GM06990 (cell line): ENCODE measurements around the gene AGTRAP.

ENCODE experiments used
- DNase-seq: peaks from one replicate; pipeline ENCODE4 v3.0.0-alpha.2; 2011; ENCODE audit not compliant: insufficient read length; ENCODE audit errors: extremely low read depth
- H3K27me3 ChIP-seq: replicated peaks from 2 replicates; pipeline ENCODE4 v1.6.0; 2011; ENCODE audit warnings: low read length; ENCODE audit not compliant: control insufficient read depth, insufficient read depth
- H3K36me3 ChIP-seq: 2 replicates; pipeline ENCODE4 v1.5.1; 2011; ENCODE audit warnings: low read length; ENCODE audit not compliant: control insufficient read depth, insufficient read depth
- H3K4me3 ChIP-seq: replicated peaks from 2 replicates; pipeline ENCODE4 v1.5.1; 2011; ENCODE audit warnings: low read depth, mild to moderate bottlenecking, control low read depth, low read length
- CTCF ChIP-seq: IDR thresholded peaks from 2 replicates; pipeline ENCODE4 v1.5.1; 2011; ENCODE audit warnings: low read length, control low read depth, mild to moderate bottlenecking, inconsistent platforms; ENCODE audit not compliant: insufficient read depth, poor library complexity, severe bottlenecking

The AGTRAP gene

GRCh38 chr1:11704691-11705475, 31.1 kb upstream of the AGTRAP start:
- H3K27me3 ChIP-seq, result peaks cover 2% of the 10 kb centered on the region; the same call in 1 of the 2 replicates
- no peak for DNase-seq
- no peak for TF ChIP-seq CTCF
- H3K36me3 ChIP-seq, result no peaks in the 10 kb centered on the region
- no peak overlapping the region for H3K4me3 ChIP-seq

- no peaks in the 10 kb centered on the region for H3K36me3 ChIP-seq
Observed at GRCh38 chr1:11705596-11705995, 30.3 kb upstream of the AGTRAP start.

GRCh38 chr1:11706292-11706691, 29.6 kb upstream of the AGTRAP start:
- H3K27me3 ChIP-seq, result peaks cover 2% of the 10 kb centered on the region; the same call in 1 of the 2 replicates
- no peak for TF ChIP-seq CTCF
- no peaks in the 10 kb centered on the region for H3K36me3 ChIP-seq
- no peak for DNase-seq
- no peak overlapping the region for H3K4me3 ChIP-seq

More at GRCh38 chr1:11705596-11705995, 30.3 kb upstream of the AGTRAP start:
- Histone ChIP-seq H3K27me3 (peaks cover 2% of the 10 kb centered on the region; the same call in 1 of the 2 replicates), H3K4me3 (no peak overlapping the region)
- no peak for TF ChIP-seq CTCF
- DNase-seq, result no peak

DNA sequence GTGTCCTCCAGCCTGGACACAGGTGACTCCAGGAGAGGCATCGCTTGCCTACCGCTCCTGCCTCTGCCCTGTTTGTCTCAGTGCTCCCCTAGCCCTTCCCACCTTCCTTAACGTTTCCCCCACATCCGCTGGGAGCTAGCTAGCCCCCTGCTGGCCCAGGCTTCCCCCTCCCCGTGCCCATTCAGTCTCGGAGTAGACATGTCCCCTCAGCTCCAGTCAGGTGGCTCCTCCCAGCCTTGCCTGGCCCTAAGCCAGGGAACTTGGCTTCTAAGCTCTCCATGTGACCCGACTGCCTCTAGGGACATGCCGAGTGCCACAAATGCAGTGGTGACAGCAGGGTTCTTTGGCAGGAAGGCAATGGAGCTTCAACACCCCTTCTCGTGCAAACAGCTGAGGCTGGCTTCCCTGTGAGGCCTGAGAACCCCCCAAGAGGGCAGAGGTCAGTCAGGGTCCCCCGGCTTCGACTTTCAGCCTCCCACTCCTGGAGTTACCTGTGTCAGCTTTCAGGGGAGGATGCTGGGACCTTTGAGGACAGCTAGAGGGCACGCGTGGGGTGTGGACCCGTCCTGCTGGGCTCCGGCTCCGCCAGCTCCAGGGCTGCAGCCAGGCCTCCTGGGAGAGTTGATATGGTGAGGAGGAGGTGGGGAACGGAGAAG, 28.2 kb upstream of the AGTRAP start:
- no peak for DNase-seq
- H3K27me3 ChIP-seq, result peaks cover 2% of the 10 kb centered on the region; the same call in 1 of the 2 replicates
- H3K36me3 ChIP-seq, result no peaks in the 10 kb centered on the region

GRCh38 chr1:11708554-11709350, 27.2 kb upstream of the AGTRAP start:
- Histone ChIP-seq H3K4me3 (no peak overlapping the region), H3K27me3 (peaks cover 2% of the 10 kb centered on the region; the same call in 1 of the 2 replicates), H3K36me3 (no peaks in the 10 kb centered on the region)
- no peak for DNase-seq
- no peak for TF ChIP-seq CTCF

More for the DNA sequence above, 28.2 kb upstream of the AGTRAP start:
- H3K4me3 ChIP-seq, result no peak overlapping the region
- no peak for TF ChIP-seq CTCF
